HFF-Myc (cell line): Measurements from ENCODE around the gene CAMK2N1.

Source experiments
- DNase-seq: peaks from one replicate; pipeline ENCODE4 v3.0.0-alpha.2; 2011; ENCODE audit warnings: low read depth; ENCODE audit errors: extremely low read depth
- H3K4me3 ChIP-seq: replicated peaks from 2 replicates; pipeline ENCODE4 v1.5.1; 2011; ENCODE audit warnings: low read depth, mild to moderate bottlenecking, control low read depth, low read length
- TF ChIP-seq, protein P1 (sequence below): IDR thresholded peaks from 2 replicates; pipeline ENCODE4 v1.5.1; 2012; ENCODE audit warnings: mild to moderate bottlenecking, low read depth, low read length, control low read depth; ENCODE audit errors: missing control alignments

CAMK2N1 gene

DNA sequence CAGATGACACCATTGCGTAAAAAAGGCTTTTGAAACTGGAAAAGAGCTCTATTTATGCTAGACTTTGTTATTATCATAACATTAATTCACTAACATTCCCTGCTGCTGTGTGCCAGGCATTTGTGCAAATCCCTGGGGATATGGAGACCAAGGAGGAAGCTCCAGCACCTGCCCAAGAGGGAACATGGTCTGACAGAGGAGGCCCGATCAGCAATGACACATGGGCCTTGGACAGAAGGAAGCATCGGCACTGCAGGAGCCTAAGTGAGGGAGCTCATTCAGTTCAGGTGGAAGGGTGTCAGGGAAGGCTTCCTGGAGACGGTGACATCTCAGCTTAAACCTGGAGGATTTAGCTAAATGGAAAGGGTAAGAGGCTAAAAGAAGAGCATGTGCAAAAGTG lies 13.9 kb downstream of the CAMK2N1 start:
- no peak overlapping the region for H3K4me3 ChIP-seq
- no peak for DNase-seq
- TF ChIP-seq, protein P1, sequence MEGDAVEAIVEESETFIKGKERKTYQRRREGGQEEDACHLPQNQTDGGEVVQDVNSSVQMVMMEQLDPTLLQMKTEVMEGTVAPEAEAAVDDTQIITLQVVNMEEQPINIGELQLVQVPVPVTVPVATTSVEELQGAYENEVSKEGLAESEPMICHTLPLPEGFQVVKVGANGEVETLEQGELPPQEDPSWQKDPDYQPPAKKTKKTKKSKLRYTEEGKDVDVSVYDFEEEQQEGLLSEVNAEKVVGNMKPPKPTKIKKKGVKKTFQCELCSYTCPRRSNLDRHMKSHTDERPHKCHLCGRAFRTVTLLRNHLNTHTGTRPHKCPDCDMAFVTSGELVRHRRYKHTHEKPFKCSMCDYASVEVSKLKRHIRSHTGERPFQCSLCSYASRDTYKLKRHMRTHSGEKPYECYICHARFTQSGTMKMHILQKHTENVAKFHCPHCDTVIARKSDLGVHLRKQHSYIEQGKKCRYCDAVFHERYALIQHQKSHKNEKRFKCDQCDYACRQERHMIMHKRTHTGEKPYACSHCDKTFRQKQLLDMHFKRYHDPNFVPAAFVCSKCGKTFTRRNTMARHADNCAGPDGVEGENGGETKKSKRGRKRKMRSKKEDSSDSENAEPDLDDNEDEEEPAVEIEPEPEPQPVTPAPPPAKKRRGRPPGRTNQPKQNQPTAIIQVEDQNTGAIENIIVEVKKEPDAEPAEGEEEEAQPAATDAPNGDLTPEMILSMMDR: no peak

- H3K4me3 ChIP-seq: no peak overlapping the region
- TF ChIP-seq, protein P1: no peak
- DNase-seq: no peak
Observed at GRCh38 chr1:20470194-20470593, 15.8 kb downstream of the CAMK2N1 start.

GRCh38 chr1:20469406-20470076 lies 16.5 kb downstream of the CAMK2N1 start:
- H3K4me3 ChIP-seq: no peak overlapping the region
- TF ChIP-seq, protein P1: no peak
- DNase-seq: no peak

GRCh38 chr1:20466273-20466672 lies 19.7 kb downstream of the CAMK2N1 start:
- DNase-seq: no peak
- no peak overlapping the region for H3K4me3 ChIP-seq
- TF ChIP-seq, protein P1: no peak

- no peak overlapping the region for H3K4me3 ChIP-seq
- no peak for DNase-seq
- TF ChIP-seq, protein P1: no peak
Observed at GRCh38 chr1:20465187-20465586, 20.8 kb downstream of the CAMK2N1 start.

DNA sequence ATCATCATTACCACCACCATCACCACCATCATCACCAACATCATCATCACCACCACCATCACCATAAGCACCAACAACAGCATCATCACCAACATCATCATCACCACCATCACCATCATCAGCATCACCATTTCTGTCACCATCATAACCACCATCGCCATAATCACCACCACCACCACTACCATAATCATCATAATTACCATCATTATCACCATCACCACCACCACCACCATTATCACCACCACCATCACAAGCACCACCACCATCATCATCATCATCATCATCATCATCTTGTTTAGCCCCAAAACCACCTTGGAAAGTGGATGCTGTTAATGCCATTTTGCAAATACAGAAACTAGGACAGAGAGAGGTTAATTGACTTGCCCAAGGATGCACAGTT lies 22.5 kb downstream of the CAMK2N1 start:
- H3K4me3 ChIP-seq: no peak overlapping the region
- TF ChIP-seq, protein P1: no peak
- no peak for DNase-seq

DNA sequence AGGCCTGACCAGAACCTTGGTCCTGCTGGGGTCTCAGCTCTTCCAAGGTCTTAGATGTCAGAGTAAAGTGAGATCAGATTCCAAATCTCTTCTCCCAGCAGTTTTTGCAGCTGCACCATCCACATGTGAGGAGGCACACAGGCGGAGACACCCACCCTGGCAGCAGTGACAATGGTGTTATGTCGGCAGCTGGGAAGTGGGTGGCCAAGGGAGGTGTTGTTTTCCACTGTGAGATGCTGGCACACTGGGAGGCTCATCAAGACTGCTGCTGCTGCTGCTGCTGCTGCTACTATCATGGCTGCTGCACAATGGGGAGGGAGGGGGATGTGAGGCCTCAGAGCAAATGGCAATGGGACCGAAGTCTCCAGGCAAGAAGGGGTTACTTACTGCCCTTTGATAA lies 23.6 kb downstream of the CAMK2N1 start:
- no peak for DNase-seq
- TF ChIP-seq, protein P1: no peak
- H3K4me3 ChIP-seq: no peak overlapping the region
